Measurements from ENCODE around the gene RBMS2.
"Not testable (repeated sequence)": the region's sequence is repeated elsewhere in the genome, so short reads cannot be mapped to it uniquely, and the experiment has no call there.

RBMS2 gene

GRCh38 chr12:56518570-56518969, 3.0 kb upstream of the RBMS2 start:
- no peak for DNase-seq

- no peak for DNase-seq
Measured at GRCh38 chr12:56520048-56520447, 1.6 kb upstream of the RBMS2 start.

- DNase-seq = no peak
Measured at GRCh38 chr12:56520506-56520905, 1.1 kb upstream of the RBMS2 start.

GRCh38 chr12:56521209-56521589, 421 bp upstream of the RBMS2 start:
- DNase-seq = no peak

GRCh38 chr12:56522411-56523193, 982 bp downstream of the RBMS2 start:
- DNase-seq = no peak

- no peak for DNase-seq
Measured at GRCh38 chr12:56528846-56529245, 7.2 kb downstream of the RBMS2 start.

- DNase-seq = no peak
Measured at GRCh38 chr12:56529656-56530055, 8.0 kb downstream of the RBMS2 start.

- no peak for DNase-seq
Measured at GRCh38 chr12:56530390-56531055, 8.9 kb downstream of the RBMS2 start.

- no peak for DNase-seq
Measured at GRCh38 chr12:56537546-56537945, 15.9 kb downstream of the RBMS2 start.

- no peak for DNase-seq
Measured at GRCh38 chr12:56541631-56542030, 20.0 kb downstream of the RBMS2 start.

GRCh38 chr12:56542164-56542563, 20.5 kb downstream of the RBMS2 start:
- DNase-seq = no peak

GRCh38 chr12:56545023-56545604, 23.5 kb downstream of the RBMS2 start:
- no peak for DNase-seq

GRCh38 chr12:56546680-56547079, 25.1 kb downstream of the RBMS2 start:
- DNase-seq = no peak

GRCh38 chr12:56551070-56551469, 29.4 kb downstream of the RBMS2 start:
- DNase-seq = no peak

- DNase-seq = peak; percentile 50
Measured at GRCh38 chr12:56565510-56566101, 44.0 kb downstream of the RBMS2 start.

GRCh38 chr12:56568146-56568545, 46.5 kb downstream of the RBMS2 start:
- no peak for DNase-seq

GRCh38 chr12:56571121-56571520, 49.5 kb downstream of the RBMS2 start:
- DNase-seq = no peak

GRCh38 chr12:56572288-56572687, 50.7 kb downstream of the RBMS2 start:
- DNase-seq = no peak

- DNase-seq = no peak
Measured at GRCh38 chr12:56574210-56574609, 52.6 kb downstream of the RBMS2 start.

GRCh38 chr12:56577248-56577647, 55.6 kb downstream of the RBMS2 start:
- not testable (repeated sequence) for DNase-seq

GRCh38 chr12:56578983-56579546, 57.4 kb downstream of the RBMS2 start:
- DNase-seq = no peak

- peak; percentile 21 for DNase-seq
Measured at GRCh38 chr12:56581418-56582145, 60.0 kb downstream of the RBMS2 start.

- DNase-seq = no peak
Measured at GRCh38 chr12:56585098-56585497, 63.5 kb downstream of the RBMS2 start.

All from activated CD4-positive, alpha-beta T cell treated with anti-CD3 and anti-CD28 coated beads for 48 hours (primary cell).